H9 (cell line): Measurements from ENCODE around the gene ATXN3. TPM values are rescaled to one million over a fixed set of nuclear protein-coding genes. Genes with fewer than 3 reads are reported as not detected.
A peak's percentile ranks its signal among the peaks of the same experiment; 100 is the strongest.

Experiments
- DNase-seq: peaks from one replicate; pipeline ENCODE4 v3.0.0-alpha.2; 2017
- H2AFZ ChIP-seq: one replicate; pipeline ENCODE4 v1.6.1; 2013; ENCODE audit warnings: mild to moderate bottlenecking, low read length, control low read depth, moderate library complexity
- H2AK5ac ChIP-seq: 2 replicates; pipeline ENCODE4 v1.6.1; 2013; ENCODE audit warnings: low read length, control low read depth, mixed read lengths; ENCODE audit not compliant: insufficient read length
- H2BK120ac ChIP-seq: one replicate; pipeline ENCODE4 v1.6.1; 2013; ENCODE audit warnings: low read depth, mild to moderate bottlenecking, low read length, control low read depth, inconsistent platforms; ENCODE audit not compliant: poor library complexity, severe bottlenecking
- H2BK12ac ChIP-seq: 2 replicates; pipeline ENCODE4 v1.6.1; 2013; ENCODE audit warnings: low read length, control low read depth, mixed read lengths, low read depth; ENCODE audit not compliant: insufficient read length
- H2BK15ac ChIP-seq: 2 replicates; pipeline ENCODE4 v1.6.1; 2013; ENCODE audit warnings: low read depth, low read length, control low read depth
- H2BK20ac ChIP-seq: one replicate; pipeline ENCODE4 v1.6.1; 2013; ENCODE audit warnings: low read depth, mild to moderate bottlenecking, low read length, control low read depth, inconsistent platforms; ENCODE audit not compliant: poor library complexity, severe bottlenecking
- H2BK5ac ChIP-seq: 2 replicates; pipeline ENCODE4 v1.6.1; 2013; ENCODE audit warnings: low read length, control low read depth, mixed read lengths; ENCODE audit not compliant: insufficient read length
- H3K14ac ChIP-seq: 2 replicates; pipeline ENCODE4 v1.6.1; 2013; ENCODE audit warnings: low read length, control low read depth; ENCODE audit not compliant: insufficient read depth
- H3K18ac ChIP-seq: 2 replicates; pipeline ENCODE4 v1.6.1; 2013; ENCODE audit warnings: low read depth, mild to moderate bottlenecking, mixed read lengths, low read length, control low read depth; ENCODE audit not compliant: insufficient read length
- H3K23ac ChIP-seq: 2 replicates; pipeline ENCODE4 v1.6.1; 2013; ENCODE audit warnings: low read length, control low read depth, mixed read lengths, low read depth; ENCODE audit not compliant: insufficient read length
- H3K23me2 ChIP-seq: 2 replicates; pipeline ENCODE4 v1.6.1; 2013; ENCODE audit warnings: low read depth, mild to moderate bottlenecking, mixed read lengths, low read length, control low read depth; ENCODE audit not compliant: insufficient read length, poor library complexity, severe bottlenecking
- H3K27ac ChIP-seq: 2 replicates; pipeline ENCODE4 v1.5.1; 2013; ENCODE audit warnings: low read length, control low read depth, mixed read lengths, low read depth; ENCODE audit not compliant: insufficient read length
- H3K27me3 ChIP-seq: 2 replicates; pipeline ENCODE4 v1.6.1; 2013; ENCODE audit warnings: low read length, control low read depth, inconsistent platforms; ENCODE audit not compliant: insufficient read depth
- H3K4ac ChIP-seq: 2 replicates; pipeline ENCODE4 v1.6.1; 2013; ENCODE audit warnings: low read depth, mild to moderate bottlenecking, control low read depth, inconsistent platforms, low read length, moderate library complexity
- H3K4me1 ChIP-seq: 2 replicates; pipeline ENCODE4 v1.6.1; 2013; ENCODE audit warnings: low read length, control low read depth, inconsistent platforms; ENCODE audit not compliant: insufficient read depth
- H3K4me2 ChIP-seq: 2 replicates; pipeline ENCODE4 v1.6.1; 2013; ENCODE audit warnings: low read length, control low read depth, mixed read lengths; ENCODE audit not compliant: insufficient read length, insufficient read depth
- H3K56ac ChIP-seq: 2 replicates; pipeline ENCODE4 v1.6.1; 2013; ENCODE audit warnings: low read depth, mild to moderate bottlenecking, mixed read lengths, low read length, control low read depth; ENCODE audit not compliant: insufficient read length
- H3K79me1 ChIP-seq: 2 replicates; pipeline ENCODE4 v1.6.1; 2013; ENCODE audit warnings: low read depth, mild to moderate bottlenecking, moderate library complexity, low read length, control low read depth, inconsistent platforms; ENCODE audit not compliant: insufficient read depth, poor library complexity, severe bottlenecking
- H3K79me2 ChIP-seq: 2 replicates; pipeline ENCODE4 v1.6.1; 2013; ENCODE audit warnings: low read length, control low read depth, inconsistent platforms; ENCODE audit not compliant: insufficient read depth
- H3K9ac ChIP-seq: 2 replicates; pipeline ENCODE4 v1.6.1; 2013; ENCODE audit warnings: low read length, control low read depth, mixed read lengths; ENCODE audit not compliant: insufficient read length; ENCODE audit errors: extremely low read depth
- H3K9me3 ChIP-seq: one replicate; pipeline ENCODE4 v1.6.1; 2013; ENCODE audit warnings: low read depth, low read length, inconsistent platforms; ENCODE audit not compliant: control insufficient read depth
- H3T11ph ChIP-seq: one replicate; pipeline ENCODE4 v1.6.1; 2013; ENCODE audit warnings: mild to moderate bottlenecking, low read length, control low read depth, inconsistent platforms
- H4K20me1 ChIP-seq: one replicate; pipeline ENCODE4 v1.6.1; 2013; ENCODE audit not compliant: control insufficient read depth, insufficient read length, insufficient read depth
- H4K5ac ChIP-seq: 2 replicates; pipeline ENCODE4 v1.6.1; 2013; ENCODE audit warnings: low read depth, mild to moderate bottlenecking, mixed read lengths, low read length, control low read depth; ENCODE audit not compliant: insufficient read length
- H4K8ac ChIP-seq: replicated peaks from 2 replicates; pipeline ENCODE4 v1.6.1; 2013; ENCODE audit warnings: low read length, control low read depth, mixed read lengths, low read depth; ENCODE audit not compliant: insufficient read length
- H4K91ac ChIP-seq: 2 replicates; pipeline ENCODE4 v1.6.1; 2013; ENCODE audit warnings: low read depth, mild to moderate bottlenecking, moderate library complexity, mixed read lengths, low read length, control low read depth; ENCODE audit not compliant: insufficient read length
- H3K27ac Mint-ChIP-seq, 3 experiments: 2 replicates in 2 of 3; 3 replicates in 1 of 3; pipeline ENCODE4 v1.8.0; 2020 to 2021; ENCODE audit warnings: mixed read lengths in 3 of 3, mild to moderate bottlenecking in 1 of 3, moderate library complexity in 1 of 3
- H3K27me3 Mint-ChIP-seq: 2 replicates; pipeline ENCODE4 v1.8.0; 2021; ENCODE audit warnings: low read depth, mild to moderate bottlenecking, moderate library complexity, mixed read lengths
- H3K36me3 Mint-ChIP-seq, 3 experiments: 2 replicates in 2 of 3; 3 replicates in 1 of 3; pipeline ENCODE4 v1.8.0; 2020 to 2021; ENCODE audit warnings: low read depth in 3 of 3, mixed read lengths in 3 of 3; ENCODE audit not compliant: insufficient read depth in 1 of 3
- H3K4me1 Mint-ChIP-seq, 2 experiments: 2 replicates each; pipeline ENCODE4 v1.8.0; 2020; ENCODE audit warnings: mixed read lengths in 2 of 2
- H3K4me3 Mint-ChIP-seq, 2 experiments: 2 replicates in 1 of 2; 3 replicates in 1 of 2; pipeline ENCODE4 v1.8.0; 2020 to 2021; ENCODE audit warnings: mild to moderate bottlenecking in 2 of 2, mixed read lengths in 2 of 2, moderate library complexity in 1 of 2
- H3K9me3 Mint-ChIP-seq, 2 experiments: 2 replicates in 1 of 2; 3 replicates in 1 of 2; pipeline ENCODE4 v1.8.0; 2020; ENCODE audit warnings: mild to moderate bottlenecking in 2 of 2, mixed read lengths in 2 of 2, moderate library complexity in 1 of 2
- CTCF ChIP-seq: fragments of 200-600 bp; sonication (generic); conservative IDR thresholded peaks from 3 replicates; pipeline ENCODE4 v1.8.0; 2021; ENCODE audit warnings: antibody characterized with exemption, mild to moderate bottlenecking
- WGBS: extraction: QIAGEN DNeasy Blood & Tissue Kit; methylation state at CpG from one replicate; pipeline ENCODE4 v1.1.7; 2013; ENCODE audit warnings: missing lambda C conversion rate, low lambda C conversion rate, mixed read lengths; ENCODE audit not compliant: insufficient read length; ENCODE audit errors: extremely low coverage; 5-methylcytosine and 5-hydroxymethylcytosine counted together
- total RNA-seq: library from RNA; stranded (reverse); gene quantifications from 2 replicates; pipeline ENCODE4 v1.2.1, GENCODE V29; 2021

The ATXN3 gene
- total RNA-seq, 1 experiment from 2014 or later = 29.7 TPM

- no peaks in the 10 kb centered on the region for H3K9me3 ChIP-seq
- no peaks in the 10 kb centered on the region for H3K27me3 ChIP-seq
- no peak overlapping the region for H3K56ac ChIP-seq
- no peak overlapping the region for H4K5ac ChIP-seq
- H3K4me3 Mint-ChIP-seq = no peak overlapping the region
- no peak overlapping the region for H3K9ac ChIP-seq
- no peak overlapping the region for H3K18ac ChIP-seq
- no peak overlapping the region for H2BK15ac ChIP-seq
- H4K8ac ChIP-seq = no peak overlapping the region
- no peak overlapping the region for H3K14ac ChIP-seq
- H3K23me2 ChIP-seq = no peaks in the 10 kb centered on the region
- no peak overlapping the region for H2AK5ac ChIP-seq
- no peak overlapping the region for H2AFZ ChIP-seq
- no peaks in the 10 kb centered on the region for H3K79me1 ChIP-seq
- no peak for DNase-seq
- TF ChIP-seq CTCF = peak; percentile 57
- no peak overlapping the region for H2BK120ac ChIP-seq
- H3K23ac ChIP-seq = no peak overlapping the region
- no peaks in the 10 kb centered on the region for H3K4me1 Mint-ChIP-seq
- H3K27ac Mint-ChIP-seq = no peak overlapping the region
- H3K27me3 Mint-ChIP-seq = no peaks in the 10 kb centered on the region
- no peak overlapping the region for H3K4me2 ChIP-seq
- no peak overlapping the region for H3T11ph ChIP-seq
- H3K27ac ChIP-seq = no peak overlapping the region
- H4K20me1 ChIP-seq = no peaks in the 10 kb centered on the region
- no peak overlapping the region for H2BK5ac ChIP-seq
- WGBS = no CpG with 5 or more reads among the region's 1 CpG
- H3K4me1 ChIP-seq = no peaks in the 10 kb centered on the region
- H3K79me2 ChIP-seq = no peaks in the 10 kb centered on the region
- no peak overlapping the region for H2BK20ac ChIP-seq
- H3K9me3 Mint-ChIP-seq = no peaks in the 10 kb centered on the region
- H3K4ac ChIP-seq = no peak overlapping the region
- H2BK12ac ChIP-seq = no peak overlapping the region
- H3K36me3 Mint-ChIP-seq = peaks cover 32 to 84% (median 73%) of the 10 kb centered on the region in 3 experiments; a peak in 6 of 7 replicates
- no peak overlapping the region for H4K91ac ChIP-seq
Measured at GRCh38 chr14:92135269-92135668, 28.9 kb upstream of the ATXN3 start.
